Choroid plexus epithelial cell (primary cell): ENCODE data around the gene DHRS1.

Source experiments
- DNase-seq: peaks from one replicate; pipeline ENCODE4 v3.0.0-alpha.2; 2010; ENCODE audit warnings: low read depth
- H3K4me3 ChIP-seq: 2 replicates; pipeline ENCODE4 v1.5.1; 2011; ENCODE audit warnings: low read depth, mild to moderate bottlenecking, control low read depth, low read length, moderate library complexity
- CTCF ChIP-seq: conservative IDR thresholded peaks from 2 replicates; pipeline ENCODE4 v1.5.1; 2011; ENCODE audit warnings: low read depth, mild to moderate bottlenecking, control low read depth, inconsistent platforms, low read length, moderate library complexity

DHRS1 gene

GRCh38 chr14:24317141-24317928 is 17.8 kb upstream of the DHRS1 start:
- DNase-seq: no peak
- H3K4me3 ChIP-seq: no peak overlapping the region
- TF ChIP-seq CTCF: no peak

- DNase-seq: no peak
These were observed 17.0 kb upstream of the DHRS1 start for GRCh38 chr14:24316597-24316950.

GRCh38 chr14:24315807-24316596 is 16.4 kb upstream of the DHRS1 start:
- no peak overlapping the region for H3K4me3 ChIP-seq
- TF ChIP-seq CTCF: no peak

More at GRCh38 chr14:24316597-24316950, 17.0 kb upstream of the DHRS1 start:
- H3K4me3 ChIP-seq: no peak overlapping the region
- TF ChIP-seq CTCF: peak; percentile 9

GRCh38 chr14:24315243-24315806 is 15.7 kb upstream of the DHRS1 start:
- no peak overlapping the region for H3K4me3 ChIP-seq
- DNase-seq: no peak
- TF ChIP-seq CTCF: no peak

More at GRCh38 chr14:24315807-24316596, 16.4 kb upstream of the DHRS1 start:
- DNase-seq: no peak

- DNase-seq: no peak
- TF ChIP-seq CTCF: no peak
- H3K4me3 ChIP-seq: no peak overlapping the region
These were observed 15.0 kb upstream of the DHRS1 start for GRCh38 chr14:24314377-24315193.

GRCh38 chr14:24313913-24314312 is 14.3 kb upstream of the DHRS1 start:
- DNase-seq: no peak
- no peak for TF ChIP-seq CTCF
- no peak overlapping the region for H3K4me3 ChIP-seq
